GOT3 (cell line): ENCODE measurements around the gene DNTTIP2.
"Not testable (repeated sequence)": the region's sequence is repeated elsewhere in the genome, so short reads cannot be mapped to it uniquely, and the experiment has no call there.

Source experiments
- DNase-seq: peaks from one replicate; lab custom pipeline; 2025; ENCODE audit warnings: mixed read lengths; lab: John Stamatoyannopoulos, UW

Gene DNTTIP2

DNA sequence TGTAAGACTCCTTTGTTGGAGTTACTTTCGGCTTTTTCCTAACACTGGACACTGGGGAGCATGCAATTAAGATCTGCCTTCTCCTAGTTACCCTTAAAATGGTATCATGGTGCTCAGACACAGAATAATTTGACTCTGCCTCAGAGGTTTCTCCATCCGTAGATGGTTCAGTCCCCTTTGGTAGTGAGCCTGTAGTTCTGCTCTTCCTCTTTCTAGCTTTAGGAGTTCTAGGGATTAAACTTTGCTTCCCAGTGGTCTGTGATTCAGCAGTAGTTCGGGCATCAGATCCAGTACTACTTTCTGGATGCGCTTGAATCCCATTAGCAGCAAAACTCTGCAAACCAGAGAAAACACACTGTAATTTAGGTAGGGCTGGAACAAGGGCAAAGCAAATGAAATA, 1.5 kb downstream of the DNTTIP2 start:
- no peak for DNase-seq

DNA sequence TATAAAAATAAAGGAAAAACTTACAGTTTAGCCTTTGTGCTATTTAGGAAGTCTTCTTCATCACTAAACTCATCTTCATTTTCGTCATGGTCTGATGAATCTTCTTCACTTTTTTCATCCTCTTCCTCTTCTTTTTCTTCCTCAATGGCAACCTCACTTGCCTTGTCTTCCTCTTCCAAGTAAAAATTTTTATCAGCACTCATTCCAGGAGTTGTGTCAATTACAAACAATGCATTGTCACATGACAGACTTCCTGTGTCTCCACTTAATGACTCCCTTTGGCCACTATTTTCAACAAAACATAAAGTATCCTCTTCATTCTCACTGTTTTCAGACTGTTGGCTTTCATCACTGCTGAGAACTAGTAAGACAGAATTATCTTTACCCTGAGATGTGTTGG, 2.8 kb downstream of the DNTTIP2 start:
- no peak for DNase-seq

DNA sequence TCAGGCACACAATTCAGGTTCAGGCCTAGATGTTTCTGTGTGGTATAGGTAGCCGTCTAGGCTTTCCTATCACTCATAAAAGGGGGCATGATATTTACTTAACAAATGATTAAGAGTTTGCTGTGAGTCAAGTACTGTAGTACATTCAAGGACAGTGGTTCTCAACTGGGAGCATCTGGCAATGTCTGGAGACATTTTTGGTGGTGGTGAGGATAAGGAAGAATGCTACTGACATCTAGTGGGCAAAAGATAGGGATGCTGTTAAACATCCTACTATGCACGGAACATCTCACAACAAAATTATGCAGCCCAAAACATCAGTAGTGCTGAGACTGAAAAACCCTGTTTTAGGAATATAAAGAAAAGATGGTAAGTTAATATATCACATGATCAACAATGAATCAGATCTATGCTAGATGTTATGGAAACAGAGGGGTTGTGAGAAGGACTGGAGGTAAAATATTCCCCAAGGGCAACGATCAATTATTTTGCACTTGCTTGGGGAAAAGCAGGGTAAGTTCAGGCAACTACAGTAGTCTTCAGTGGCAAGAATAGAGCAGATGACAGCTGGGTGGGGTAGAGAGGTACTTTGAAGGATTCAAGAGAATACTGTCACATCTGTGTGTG, 4.9 kb downstream of the DNTTIP2 start:
- DNase-seq, result no peak

- no peak for DNase-seq
Measured at GRCh38 chr1:93871366-93871765, 7.6 kb downstream of the DNTTIP2 start.

- DNase-seq, result no peak
Measured at GRCh38 chr1:93869653-93870052, 9.4 kb downstream of the DNTTIP2 start.

- not testable (repeated sequence) for DNase-seq
Measured at GRCh38 chr1:93868492-93868891, 10.5 kb downstream of the DNTTIP2 start.

GRCh38 chr1:93865253-93865652, 13.8 kb downstream of the DNTTIP2 start:
- no peak for DNase-seq

DNA sequence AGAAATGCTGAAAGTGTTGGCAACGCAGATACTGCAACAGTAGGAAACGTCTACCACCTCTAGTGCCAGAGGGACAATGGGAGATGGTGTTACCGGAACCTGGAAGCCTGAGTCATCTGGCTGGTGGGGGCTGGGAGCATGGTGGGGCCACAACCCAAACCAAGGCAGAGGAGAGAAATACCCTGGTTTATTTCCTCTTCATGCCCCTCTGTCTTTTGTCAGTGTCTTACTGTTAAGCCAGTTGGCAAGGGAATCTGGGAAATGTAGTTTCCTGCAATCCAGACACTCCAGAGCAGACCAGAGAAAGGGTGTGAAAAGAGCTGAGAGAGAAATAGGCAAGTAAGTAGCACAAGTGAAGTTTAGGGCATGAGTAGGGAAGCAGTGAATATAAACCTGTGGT, 14.8 kb downstream of the DNTTIP2 start:
- DNase-seq, result no peak

- not testable (repeated sequence) for DNase-seq
Measured at GRCh38 chr1:93857653-93858052, 21.4 kb downstream of the DNTTIP2 start.

GRCh38 chr1:93855983-93856382, 23.0 kb downstream of the DNTTIP2 start:
- DNase-seq, result not testable (repeated sequence)

GRCh38 chr1:93853940-93854339, 25.1 kb downstream of the DNTTIP2 start:
- DNase-seq, result no peak

DNA sequence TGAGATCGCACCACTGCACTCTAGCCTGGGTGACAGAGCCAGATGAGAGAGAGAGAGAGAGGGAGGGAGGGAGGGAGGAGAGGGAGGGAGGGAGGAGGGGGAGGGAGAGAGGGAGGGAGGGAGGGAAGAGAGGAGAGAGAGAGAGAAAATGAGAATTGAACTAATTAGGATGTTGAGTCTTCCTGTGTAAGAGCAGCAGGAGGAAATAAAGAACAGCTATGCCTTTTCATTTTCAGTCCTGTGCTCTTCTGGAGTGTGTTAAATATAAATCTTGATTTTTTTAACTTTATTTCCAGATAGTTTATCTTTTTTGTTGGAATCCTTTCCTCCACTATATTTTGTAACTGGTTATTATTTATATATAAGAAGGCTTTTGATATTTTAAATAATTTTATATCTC, 27.1 kb downstream of the DNTTIP2 start:
- no peak for DNase-seq

DNA sequence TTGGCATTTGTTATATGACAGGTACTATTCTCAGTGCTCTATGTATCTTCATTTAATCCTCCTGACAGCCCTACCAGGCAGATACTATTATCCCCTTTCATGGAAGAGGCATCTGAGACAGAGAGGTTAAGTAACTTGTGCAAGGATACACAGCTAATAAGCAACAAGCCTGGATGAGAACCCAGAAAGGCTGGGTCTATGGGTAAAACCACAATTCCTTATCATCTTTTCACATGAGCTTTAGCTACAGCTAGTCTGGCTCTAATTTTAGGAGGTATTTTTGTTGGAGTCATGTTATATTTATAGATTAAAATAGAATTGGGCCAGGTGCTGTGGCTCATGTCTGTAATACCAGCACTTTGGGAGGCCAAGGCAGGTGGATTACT, 27.7 kb downstream of the DNTTIP2 start:
- DNase-seq, result no peak

DNA sequence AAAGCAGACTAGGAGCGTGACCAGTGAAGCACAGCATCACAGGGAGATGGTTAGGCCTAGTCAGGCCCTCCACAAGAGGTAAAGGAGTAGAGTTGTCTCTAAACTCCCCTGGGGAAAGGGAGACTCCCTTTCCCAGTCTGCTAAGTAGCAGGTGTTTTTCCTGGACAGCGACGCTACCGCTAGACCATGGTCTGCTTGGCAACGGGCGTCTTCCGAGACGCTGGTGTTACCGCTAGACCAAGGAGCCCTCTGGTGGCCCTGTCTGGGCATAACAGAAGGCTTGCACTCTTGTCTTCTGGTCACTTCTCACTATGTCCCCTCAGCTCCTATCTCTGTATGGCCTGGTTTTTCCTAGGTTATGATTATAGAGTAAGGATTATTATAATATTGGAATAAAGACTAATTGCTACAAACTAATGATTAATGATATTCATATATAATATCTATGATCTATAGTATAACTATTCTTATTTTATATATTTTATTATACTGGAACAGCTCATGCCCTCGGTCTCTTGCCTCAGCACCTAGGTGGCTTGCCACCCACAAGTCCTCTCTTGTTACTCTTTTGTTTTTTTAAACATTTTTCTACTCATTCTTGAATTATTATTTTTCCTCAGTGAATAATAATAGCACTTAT, 28.2 kb downstream of the DNTTIP2 start:
- DNase-seq, result not testable (repeated sequence)

- no peak for DNase-seq
Measured at GRCh38 chr1:93848350-93848883, 30.6 kb downstream of the DNTTIP2 start.

- no peak for DNase-seq
Measured at GRCh38 chr1:93847811-93848288, 31.2 kb downstream of the DNTTIP2 start.

GRCh38 chr1:93846992-93847810, 31.8 kb downstream of the DNTTIP2 start:
- DNase-seq, result peak; percentile 20

GRCh38 chr1:93846206-93846991, 32.6 kb downstream of the DNTTIP2 start:
- peak; percentile 7 for DNase-seq

DNA sequence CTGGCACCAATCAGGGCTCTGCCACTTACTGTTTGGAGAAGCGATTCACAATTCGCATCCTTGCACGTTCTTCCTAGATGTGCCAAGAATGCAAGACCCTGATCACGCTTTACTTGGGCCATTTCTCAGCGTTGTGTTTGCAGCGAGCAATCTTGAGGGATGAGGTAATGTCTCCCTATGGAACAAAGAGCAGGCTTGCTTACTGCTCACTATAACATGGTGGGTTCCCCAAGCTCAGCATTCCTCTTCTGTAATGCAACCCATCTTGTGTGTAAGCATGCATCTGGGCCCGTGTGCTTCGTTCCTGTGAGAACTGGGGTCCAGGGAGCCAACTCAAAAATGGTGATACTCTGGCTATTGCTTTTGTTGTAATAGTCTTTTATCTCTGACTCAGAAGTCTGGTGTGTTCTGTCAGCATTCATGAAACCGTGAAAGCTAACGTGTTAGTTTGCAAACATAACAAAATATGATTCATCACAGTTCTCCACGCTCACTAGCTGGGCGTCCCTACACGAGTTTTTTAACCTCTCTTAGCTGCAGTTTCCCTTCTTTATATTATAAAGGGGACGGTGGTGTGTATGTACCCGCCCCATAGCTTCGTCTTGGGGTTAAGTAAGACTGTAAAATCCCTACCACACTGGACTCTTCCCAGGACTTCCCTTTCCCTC, 33.3 kb downstream of the DNTTIP2 start:
- DNase-seq, result no peak

- no peak for DNase-seq
Measured at GRCh38 chr1:93844262-93845045, 34.6 kb downstream of the DNTTIP2 start.
